MM.1S (cell line): Measurements from ENCODE around the gene CHRM2.

ENCODE experiments used
- DNase-seq: peaks from one replicate; pipeline ENCODE4 v3.0.0-alpha.2; 2015
- H2AFZ ChIP-seq: fragments of 300-600 bp; sonication (generic); 2 replicates; pipeline ENCODE4 v1.6.0; 2016; ENCODE audit warnings: antibody characterized with exemption, low read length
- H3F3A ChIP-seq: fragments of 300-600 bp; sonication (generic); 2 replicates; pipeline ENCODE4 v1.6.1; 2016; ENCODE audit warnings: mild to moderate bottlenecking, antibody characterized with exemption, low read length, moderate library complexity, mixed read lengths; ENCODE audit not compliant: insufficient read depth
- H3K27ac ChIP-seq: fragments of 300-600 bp; sonication (generic); 2 replicates; pipeline ENCODE4 v1.5.1; 2016; ENCODE audit warnings: mild to moderate bottlenecking, low read length
- H3K27me3 ChIP-seq: fragments of 300-600 bp; sonication (generic); replicated peaks from 2 replicates; pipeline ENCODE4 v1.6.0; 2016; ENCODE audit warnings: low read length; ENCODE audit not compliant: insufficient read depth
- H3K36me3 ChIP-seq: fragments of 300-600 bp; sonication (generic); replicated peaks from 2 replicates; pipeline ENCODE4 v1.6.1; 2016; ENCODE audit warnings: mild to moderate bottlenecking, low read length, mixed read lengths; ENCODE audit not compliant: insufficient read depth
- H3K4me1 ChIP-seq: fragments of 300-600 bp; sonication (generic); 2 replicates; pipeline ENCODE4 v1.6.1; 2016; ENCODE audit warnings: low read length, mixed read lengths
- H3K4me2 ChIP-seq: fragments of 300-600 bp; sonication (generic); 2 replicates; pipeline ENCODE4 v1.6.0; 2016; ENCODE audit warnings: low read depth, low read length
- H3K4me3 ChIP-seq: fragments of 300-600 bp; sonication (generic); 2 replicates; pipeline ENCODE4 v1.5.1; 2016; ENCODE audit warnings: low read length, mixed read lengths
- H3K79me2 ChIP-seq: fragments of 300-600 bp; sonication (generic); 2 replicates; pipeline ENCODE4 v1.6.1; 2016; ENCODE audit warnings: mixed run types, low read length, mixed read lengths
- H3K9ac ChIP-seq: fragments of 300-600 bp; sonication (generic); 2 replicates; pipeline ENCODE4 v1.6.1; 2016; ENCODE audit warnings: low read length, mixed read lengths
- H3K9me2 ChIP-seq: fragments of 300-600 bp; sonication (generic); replicated peaks from 2 replicates; pipeline ENCODE4 v1.6.1; 2016; ENCODE audit warnings: mild to moderate bottlenecking, low read length, mixed read lengths; ENCODE audit not compliant: insufficient read depth
- H3K9me3 ChIP-seq: fragments of 300-600 bp; sonication (generic); replicated peaks from 2 replicates; pipeline ENCODE4 v1.6.1; 2016; ENCODE audit warnings: mild to moderate bottlenecking, low read length, mixed read lengths; ENCODE audit not compliant: insufficient read depth
- H4K20me1 ChIP-seq: fragments of 300-600 bp; sonication (generic); 2 replicates; pipeline ENCODE4 v1.6.1; 2016; ENCODE audit warnings: mild to moderate bottlenecking, low read length, moderate library complexity, mixed read lengths; ENCODE audit not compliant: insufficient read depth
- CTCF ChIP-seq: fragments of 300-600 bp; sonication (generic); IDR thresholded peaks from 2 replicates; pipeline ENCODE4 v1.5.1; 2016; ENCODE audit warnings: antibody characterized with exemption, low read length, mixed read lengths
- EZH2 ChIP-seq: fragments of 300-600 bp; sonication (generic); optimal IDR thresholded peaks from 2 replicates; pipeline ENCODE3; 2017; ENCODE audit warnings: low read depth, mild to moderate bottlenecking, antibody characterized with exemption, low read length, mixed read lengths
- EZH2phosphoT487 ChIP-seq: fragments of 300-600 bp; sonication (generic); IDR thresholded peaks from 2 replicates; pipeline ENCODE4 v1.6.1; 2018; ENCODE audit warnings: antibody characterized with exemption, low read length

Gene CHRM2

GRCh38 chr7:136900005-136900404 is 31.6 kb downstream of the CHRM2 start:
- no peaks in the 10 kb centered on the region for H4K20me1 ChIP-seq
- H3K9me2 ChIP-seq: no peaks in the 10 kb centered on the region; the same call in 1 of the 2 replicates
- H3K4me2 ChIP-seq: no peak overlapping the region
- H3K79me2 ChIP-seq: no peaks in the 10 kb centered on the region
- H3K27ac ChIP-seq: no peak overlapping the region
- no peaks in the 10 kb centered on the region for H3F3A ChIP-seq
- no peaks in the 10 kb centered on the region for H3K36me3 ChIP-seq
- H3K4me3 ChIP-seq: no peak overlapping the region
- no peaks in the 10 kb centered on the region for H3K9me3 ChIP-seq
- H3K27me3 ChIP-seq: no peaks in the 10 kb centered on the region
- H2AFZ ChIP-seq: no peak overlapping the region
- no peak for TF ChIP-seq EZH2
- TF ChIP-seq CTCF: no peak
- no peaks in the 10 kb centered on the region for H3K4me1 ChIP-seq
- DNase-seq: no peak
- no peak overlapping the region for H3K9ac ChIP-seq

- H4K20me1 ChIP-seq: no peaks in the 10 kb centered on the region
- no peak overlapping the region for H3K4me2 ChIP-seq
- no peak overlapping the region for H3K4me3 ChIP-seq
- H3K36me3 ChIP-seq: no peaks in the 10 kb centered on the region
- no peak for TF ChIP-seq CTCF
- TF ChIP-seq EZH2: no peak
- no peak for TF ChIP-seq EZH2phosphoT487
- H3K9ac ChIP-seq: no peak overlapping the region
- no peak overlapping the region for H2AFZ ChIP-seq
- H3K9me3 ChIP-seq: no peaks in the 10 kb centered on the region
- no peak for DNase-seq
- no peaks in the 10 kb centered on the region for H3K9me2 ChIP-seq
- H3K27ac ChIP-seq: no peak overlapping the region
- no peaks in the 10 kb centered on the region for H3F3A ChIP-seq
- H3K27me3 ChIP-seq: no peaks in the 10 kb centered on the region
- H3K4me1 ChIP-seq: no peaks in the 10 kb centered on the region
- no peaks in the 10 kb centered on the region for H3K79me2 ChIP-seq
Measured at GRCh38 chr7:136910771-136911170, 42.3 kb downstream of the CHRM2 start.

- H3K27me3 ChIP-seq: no peaks in the 10 kb centered on the region
- no peak overlapping the region for H3K4me3 ChIP-seq
- H3K79me2 ChIP-seq: no peaks in the 10 kb centered on the region
- no peaks in the 10 kb centered on the region for H3K9me3 ChIP-seq
- no peaks in the 10 kb centered on the region for H4K20me1 ChIP-seq
- no peaks in the 10 kb centered on the region for H3F3A ChIP-seq
- DNase-seq: no peak
- H3K4me1 ChIP-seq: no peaks in the 10 kb centered on the region
- H3K9me2 ChIP-seq: no peaks in the 10 kb centered on the region
- no peak overlapping the region for H3K9ac ChIP-seq
- TF ChIP-seq EZH2phosphoT487 (no peak), CTCF (no peak), EZH2 (no peak)
- H3K27ac ChIP-seq: no peak overlapping the region
- no peak overlapping the region for H3K4me2 ChIP-seq
- H2AFZ ChIP-seq: no peak overlapping the region
- H3K36me3 ChIP-seq: no peaks in the 10 kb centered on the region
Measured at GRCh38 chr7:136911344-136911743, 42.9 kb downstream of the CHRM2 start.

- Histone ChIP-seq H3K27me3 (no peaks in the 10 kb centered on the region), H3K4me3 (no peak overlapping the region), H3K79me2 (no peaks in the 10 kb centered on the region), H3F3A (no peaks in the 10 kb centered on the region), H4K20me1 (no peaks in the 10 kb centered on the region), H3K4me1 (no peaks in the 10 kb centered on the region), H3K36me3 (no peaks in the 10 kb centered on the region), H3K9me2 (no peaks in the 10 kb centered on the region), H3K9me3 (no peaks in the 10 kb centered on the region), H3K27ac (no peak overlapping the region), H3K9ac (no peak overlapping the region), H3K4me2 (no peak overlapping the region), H2AFZ (no peak overlapping the region)
- DNase-seq: no peak
- TF ChIP-seq EZH2 (no peak), EZH2phosphoT487 (no peak), CTCF (no peak)
Measured at GRCh38 chr7:136912339-136912738, 43.9 kb downstream of the CHRM2 start.
